ENCODE results near the gene TIMP4. TPM values are rescaled to one million over a fixed set of nuclear protein-coding genes. Genes with fewer than 3 reads are reported as not detected.

Gene TIMP4
- total and polyA plus RNA-seq, 8 donors = 0.13 to 11.3 (median 0.46) TPM

DNA sequence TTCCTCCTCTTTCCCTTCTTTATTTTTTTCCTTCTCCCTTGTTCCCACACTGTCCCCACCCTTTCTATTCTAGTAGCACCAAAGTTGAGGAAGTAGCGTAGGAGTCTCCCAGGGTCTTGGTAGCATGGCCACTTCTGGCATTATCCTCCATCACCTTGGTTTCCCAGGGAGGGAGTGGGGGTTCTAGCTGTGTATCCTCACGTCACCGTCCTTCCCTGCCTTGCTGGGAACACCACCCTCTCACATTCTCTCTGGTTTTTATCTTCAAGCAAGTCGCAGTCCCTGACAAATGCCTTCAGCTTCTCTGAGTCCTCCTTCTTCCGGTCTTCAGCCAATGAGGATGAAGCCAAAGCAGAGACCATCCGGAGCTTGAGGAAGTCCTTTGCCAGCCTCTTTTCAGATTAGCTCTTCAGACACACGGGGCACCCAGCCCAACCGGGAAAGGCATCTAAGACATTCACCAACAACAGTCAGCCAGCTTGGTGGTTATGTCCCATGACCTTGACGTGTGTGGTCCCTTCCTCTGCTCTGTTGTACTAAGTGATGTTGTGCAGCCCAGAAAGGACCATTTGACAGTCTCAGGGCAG, 31.6 kb upstream of the TIMP4 start:
- Histone ChIP-seq H3K27ac (peak overlapping the region in 1 of 2 donors; percentile 26), H3K4me3 (no peak overlapping the region), H3K9me3 (no peaks in the 10 kb centered on the region), H3K36me3 (no peaks in the 10 kb centered on the region), H3K4me1 (peaks cover 27 to 86% of the 10 kb centered on the region in 2 donors), H3K27me3 (no peaks in the 10 kb centered on the region)
- no peak for ATAC-seq
- intact Hi-C loops (cut with DNase I) = no loop called here
- DNase-seq = no peak
- no peak for TF ChIP-seq CTCF (IDR thresholded peaks at IDR 0.05)

DNA sequence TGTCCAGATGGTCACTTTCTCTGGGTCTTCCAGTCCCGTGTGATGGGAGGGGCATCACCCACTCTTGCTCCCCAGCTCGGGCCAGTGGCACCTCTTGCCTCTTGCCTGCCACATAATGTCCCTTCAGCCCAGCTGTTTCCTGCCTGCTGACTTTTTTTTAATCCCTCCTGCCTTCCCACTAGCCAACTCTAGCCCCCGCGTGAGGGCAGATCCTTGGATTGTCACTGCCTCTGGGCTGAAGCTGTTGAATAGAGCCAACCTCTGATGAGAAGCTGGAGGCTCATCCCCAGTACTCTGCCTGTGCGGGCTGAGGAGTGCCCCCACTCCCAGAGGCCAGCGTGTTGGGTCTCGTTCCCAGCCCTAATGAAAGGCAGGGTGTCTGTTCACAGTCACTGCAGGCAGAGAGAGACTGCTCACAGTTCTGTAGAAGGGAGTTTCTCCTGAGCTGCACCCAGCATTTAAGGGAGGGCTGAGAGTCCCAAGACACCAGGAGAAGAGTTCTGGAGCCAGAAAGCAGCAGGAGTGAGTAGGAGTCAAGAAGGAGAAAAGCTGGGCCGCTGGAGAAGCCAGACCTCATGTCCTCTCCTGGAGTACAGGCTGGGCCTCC, 30.1 kb upstream of the TIMP4 start:
- Histone ChIP-seq H3K27me3 (no peaks in the 10 kb centered on the region), H3K36me3 (no peaks in the 10 kb centered on the region), H3K27ac (peak overlapping the region; percentile 69 to 96), H3K9me3 (no peaks in the 10 kb centered on the region), H3K4me1 (peaks cover 18 to 71% of the 10 kb centered on the region in 2 donors), H3K4me3 (no peak overlapping the region)
- ATAC-seq (no peak), DNase-seq (no peak)
- no peak for TF ChIP-seq CTCF (IDR thresholded peaks at IDR 0.05)
- intact Hi-C loops (cut with DNase I) = no loop called here

DNA sequence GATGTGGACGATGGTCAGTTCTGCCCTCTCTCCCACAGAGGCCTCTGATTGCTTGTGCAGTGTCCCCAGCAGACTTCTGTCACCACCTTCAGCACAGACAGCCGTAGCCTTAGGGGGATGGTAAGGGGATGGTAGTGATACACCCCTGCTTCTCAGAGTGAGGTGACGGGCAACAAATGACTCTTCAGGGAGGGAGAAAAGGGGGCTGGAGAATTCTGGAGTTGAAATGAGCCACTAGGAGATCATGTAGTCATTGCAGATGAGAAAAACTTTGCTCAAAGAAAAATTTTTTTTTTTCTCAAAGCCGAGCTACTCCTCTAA, 29.6 kb upstream of the TIMP4 start:
- H3K4me1 ChIP-seq = peaks cover 15 to 67% of the 10 kb centered on the region in 2 donors
- DNase-seq (no peak), ATAC-seq (no peak)
- H3K4me3 ChIP-seq = no peak overlapping the region
- intact Hi-C loops (cut with DNase I) = no loop called here
- H3K27me3 ChIP-seq = no peaks in the 10 kb centered on the region
- H3K27ac ChIP-seq = peak overlapping the region; percentile 69 to 96
- no peak for TF ChIP-seq CTCF (IDR thresholded peaks at IDR 0.05)
- H3K36me3 ChIP-seq = no peaks in the 10 kb centered on the region
- H3K9me3 ChIP-seq = no peaks in the 10 kb centered on the region

- peaks cover 15 to 61% of the 10 kb centered on the region in 2 donors for H3K4me1 ChIP-seq
- H3K36me3 ChIP-seq = no peaks in the 10 kb centered on the region
- ATAC-seq = peak; percentile 75
- H3K9me3 ChIP-seq = no peaks in the 10 kb centered on the region
- no peaks in the 10 kb centered on the region for H3K27me3 ChIP-seq
- intact Hi-C loops (cut with DNase I) = no loop called here
- H3K27ac ChIP-seq = peak overlapping the region; percentile 69 to 96
- TF ChIP-seq CTCF (IDR thresholded peaks at IDR 0.05) = no peak
- H3K4me3 ChIP-seq = no peak overlapping the region
- peak in 2 of 4 donors; percentile 70 to 90 for DNase-seq
These were observed 29.0 kb upstream of the TIMP4 start for GRCh38 chr3:12187448-12188327.
